Measurements from ENCODE around the gene RCAN2.

- TF ChIP-seq CTCF (conservative IDR thresholded peaks at IDR 0.05; ENCODE audit: low read length): no peak
- no peak for TF ChIP-seq EZH2phosphoT487 (IDR thresholded peaks at IDR 0.05; ENCODE audit: borderline replicate concordance, low read depth, low read length)
These were observed 124.9 kb downstream of the RCAN2 start for GRCh38 chr6:46366190-46366900.

Data from OCI-LY7 (cell line).